Prostate gland (tissue), 2 donors: ENCODE measurements around the gene RPS6KC1.

Experiments used
- CTCF ChIP-seq, 4 experiments: fragments of 200-600 bp in 2 of 4; fragments of 450-650 bp in 2 of 4; sonication (generic) in 2 of 4; IDR thresholded peaks; 1 replicate in 3 of 4; 2 replicates in 1 of 4; pipeline ENCODE4 v1.5.1; 2016 to 2019; ENCODE audit warnings: antibody characterized with exemption in 4 of 4, mild to moderate bottlenecking in 2 of 4, moderate library complexity in 2 of 4
- POLR2AphosphoS5 ChIP-seq: sonication (generic); formaldehyde crosslinking; IDR thresholded peaks from one replicate; pipeline ENCODE4 v1.6.1; 2017; ENCODE audit warnings: antibody characterized with exemption

GRCh38 chr1:213138391-213138790, 87.3 kb downstream of the RPS6KC1 start:
- TF ChIP-seq CTCF (IDR thresholded peaks at IDR 0.05) (no peak), POLR2AphosphoS5 (no peak)
